PC-9 (cell line): ENCODE results near the gene CCBE1. TPM values are rescaled to one million over a fixed set of nuclear protein-coding genes. Genes with fewer than 3 reads are reported as not detected.

Source experiments
- BruUV-seq: library from RNA; stranded (reverse); fragments of 400-500 nt; replicated peaks from 2 replicates; lab custom pipeline; 2021; lab: Mats Ljungman, UMichigan
- CTCF ChIA-PET: fragments of 300-600 bp; sonication (Branson Sonifier 250); formaldehyde crosslinking; loops from one replicate; lab custom pipeline; 2022; ENCODE audit warnings: antibody characterized with exemption; lab: Charles Lee
- POLR2A ChIA-PET: fragments of 300-600 bp; sonication (Branson Sonifier 250); formaldehyde crosslinking; loops from one replicate; lab custom pipeline; 2022; ENCODE audit warnings: antibody characterized with exemption; ENCODE audit not compliant: unreplicated experiment; lab: Charles Lee
- DNase-seq, 2 experiments: peaks; one replicate each; pipeline versions ENCODE4 v3.0.0 to v3.0.0-alpha.2; 2015 to 2022; ENCODE audit warnings: mixed read lengths in 1 of 2
- H2AFZ ChIP-seq: fragments of 200-600 bp; sonication (generic); 2 replicates; pipeline ENCODE4 v1.8.1; 2017; ENCODE audit warnings: antibody characterized with exemption
- H3F3A ChIP-seq: fragments of 200-600 bp; sonication (generic); 2 replicates; pipeline ENCODE4 v1.8.1; 2017; ENCODE audit warnings: antibody characterized with exemption, mild to moderate bottlenecking, low read depth; ENCODE audit not compliant: insufficient read depth
- H3K27ac ChIP-seq: fragments of 200-600 bp; sonication (generic); 2 replicates; pipeline ENCODE4 v1.6.1; 2016; ENCODE audit warnings: mixed run types
- H3K27me3 ChIP-seq: fragments of 200-600 bp; sonication (generic); 2 replicates; pipeline ENCODE4 v1.6.1; 2016; ENCODE audit warnings: low read depth, mixed run types; ENCODE audit not compliant: insufficient read depth
- H3K36me3 ChIP-seq: fragments of 200-600 bp; sonication (generic); 2 replicates; pipeline ENCODE4 v1.6.1; 2016; ENCODE audit warnings: low read depth, mixed run types
- H3K4me1 ChIP-seq: fragments of 200-600 bp; sonication (generic); replicated peaks from 2 replicates; pipeline ENCODE4 v1.6.1; 2016; ENCODE audit warnings: mixed run types; ENCODE audit not compliant: insufficient read depth
- H3K4me2 ChIP-seq: fragments of 200-600 bp; sonication (generic); 2 replicates; pipeline ENCODE4 v1.6.1; 2017; ENCODE audit warnings: mixed run types
- H3K4me3 ChIP-seq: fragments of 200-600 bp; sonication (generic); 2 replicates; pipeline ENCODE4 v1.6.1; 2016; ENCODE audit warnings: mixed run types
- H3K79me2 ChIP-seq: fragments of 200-600 bp; sonication (generic); 2 replicates; pipeline ENCODE4 v1.6.1; 2017; ENCODE audit warnings: low read depth, mixed run types
- H3K9me2 ChIP-seq: fragments of 200-600 bp; sonication (generic); 2 replicates; pipeline ENCODE4 v1.8.1; 2017; ENCODE audit warnings: mild to moderate bottlenecking; ENCODE audit not compliant: insufficient read depth
- H3K9me3 ChIP-seq: fragments of 200-600 bp; sonication (generic); 2 replicates; pipeline ENCODE4 v1.8.1; 2016; ENCODE audit warnings: low read depth; ENCODE audit not compliant: insufficient read depth
- H4K20me1 ChIP-seq: fragments of 200-600 bp; sonication (generic); 2 replicates; pipeline ENCODE4 v1.8.1; 2017; ENCODE audit not compliant: insufficient read depth
- EZH2 ChIP-seq: fragments of 200-600 bp; sonication (generic); IDR thresholded peaks from 2 replicates; pipeline ENCODE4 v1.8.0; 2017; ENCODE audit warnings: antibody characterized with exemption, low read depth
- intact Hi-C: fragments of 100-400 bp; cut with micrococcal nuclease; formaldehyde crosslinking; loops from one replicate; pipeline ENCODE4 v1.10.0; 2022; ENCODE audit not compliant: unreplicated experiment
- total RNA-seq: library from RNA; stranded (reverse); gene quantifications from 2 replicates; pipeline ENCODE4 v1.2.3, GENCODE V29; 2021
- TF ChIP-seq, protein P1 (sequence below): fragments of 200-600 bp; sonication (generic); conservative IDR thresholded peaks from 2 replicates; pipeline ENCODE4 v1.6.1; 2017; ENCODE audit warnings: mixed run types, antibody characterized with exemption, mild to moderate bottlenecking, moderate library complexity

CCBE1 gene
- total RNA-seq, 1 experiment from 2014 or later: 5.8 TPM

DNA sequence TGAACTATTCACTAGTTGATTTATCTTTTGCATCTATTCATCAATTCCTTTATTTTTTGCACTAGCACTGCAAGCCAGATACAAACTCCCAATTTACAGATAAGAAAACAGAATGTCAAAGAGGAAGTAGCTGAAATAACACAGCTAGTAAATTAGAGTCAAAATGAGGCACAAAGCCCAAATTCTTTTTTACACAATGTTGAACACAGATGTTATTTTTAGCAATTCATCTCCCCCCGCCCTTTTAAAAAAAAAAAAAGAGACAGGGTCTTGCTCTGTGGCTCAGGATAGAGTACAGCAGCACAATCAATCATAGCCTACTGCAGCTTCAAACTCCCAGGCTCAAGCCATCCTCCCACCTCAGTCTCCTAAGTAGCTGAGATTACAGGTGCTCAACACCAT lies 127.8 kb downstream of the CCBE1 start:
- Histone ChIP-seq H4K20me1 (no peaks in the 10 kb centered on the region), H3F3A (no peaks in the 10 kb centered on the region), H3K27me3 (no peaks in the 10 kb centered on the region), H3K27ac (no peak overlapping the region), H3K9me2 (no peaks in the 10 kb centered on the region), H2AFZ (no peak overlapping the region), H3K9me3 (no peaks in the 10 kb centered on the region), H3K36me3 (no peaks in the 10 kb centered on the region), H3K4me1 (no peaks in the 10 kb centered on the region), H3K79me2 (no peaks in the 10 kb centered on the region), H3K4me2 (no peak overlapping the region), H3K4me3 (no peak overlapping the region)
- TF ChIP-seq, protein P1, sequence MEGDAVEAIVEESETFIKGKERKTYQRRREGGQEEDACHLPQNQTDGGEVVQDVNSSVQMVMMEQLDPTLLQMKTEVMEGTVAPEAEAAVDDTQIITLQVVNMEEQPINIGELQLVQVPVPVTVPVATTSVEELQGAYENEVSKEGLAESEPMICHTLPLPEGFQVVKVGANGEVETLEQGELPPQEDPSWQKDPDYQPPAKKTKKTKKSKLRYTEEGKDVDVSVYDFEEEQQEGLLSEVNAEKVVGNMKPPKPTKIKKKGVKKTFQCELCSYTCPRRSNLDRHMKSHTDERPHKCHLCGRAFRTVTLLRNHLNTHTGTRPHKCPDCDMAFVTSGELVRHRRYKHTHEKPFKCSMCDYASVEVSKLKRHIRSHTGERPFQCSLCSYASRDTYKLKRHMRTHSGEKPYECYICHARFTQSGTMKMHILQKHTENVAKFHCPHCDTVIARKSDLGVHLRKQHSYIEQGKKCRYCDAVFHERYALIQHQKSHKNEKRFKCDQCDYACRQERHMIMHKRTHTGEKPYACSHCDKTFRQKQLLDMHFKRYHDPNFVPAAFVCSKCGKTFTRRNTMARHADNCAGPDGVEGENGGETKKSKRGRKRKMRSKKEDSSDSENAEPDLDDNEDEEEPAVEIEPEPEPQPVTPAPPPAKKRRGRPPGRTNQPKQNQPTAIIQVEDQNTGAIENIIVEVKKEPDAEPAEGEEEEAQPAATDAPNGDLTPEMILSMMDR: no peak
- no peak for TF ChIP-seq EZH2
- ChIA-PET CTCF (no interaction called here), POLR2A (no interaction called here)
- BruUV-seq: no TSS peak
- intact Hi-C loops: no loop called here
- no peak for DNase-seq

DNA sequence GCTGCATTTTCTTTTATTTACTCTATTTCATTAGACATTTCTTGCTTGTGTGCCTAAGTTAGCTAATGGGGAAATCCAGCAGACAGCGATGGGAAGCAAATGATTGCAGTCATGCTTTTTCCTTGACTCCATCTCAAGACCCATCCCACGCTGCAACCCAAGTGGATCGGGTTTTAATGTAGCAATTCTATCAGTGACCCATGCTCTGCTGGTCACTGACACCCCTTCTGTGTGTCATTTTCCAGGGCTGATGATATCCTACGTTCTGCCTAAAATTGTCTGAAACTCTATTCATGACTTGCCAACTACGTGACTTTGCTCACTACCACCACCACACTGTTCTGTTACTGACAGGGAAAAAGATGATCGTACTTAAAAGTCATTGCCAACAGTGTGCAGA lies 129.8 kb downstream of the CCBE1 start:
- Histone ChIP-seq H4K20me1 (no peaks in the 10 kb centered on the region), H3F3A (no peaks in the 10 kb centered on the region), H3K9me3 (no peaks in the 10 kb centered on the region), H3K27ac (no peak overlapping the region), H2AFZ (no peak overlapping the region), H3K4me1 (no peaks in the 10 kb centered on the region), H3K79me2 (no peaks in the 10 kb centered on the region), H3K4me3 (no peak overlapping the region), H3K9me2 (no peaks in the 10 kb centered on the region), H3K27me3 (no peaks in the 10 kb centered on the region), H3K36me3 (no peaks in the 10 kb centered on the region), H3K4me2 (no peak overlapping the region)
- POLR2A ChIA-PET: no interaction called here
- intact Hi-C loops: no loop called here
- CTCF ChIA-PET: no interaction called here
- TF ChIP-seq, protein P1: no peak
- TF ChIP-seq EZH2: no peak
- no peak for DNase-seq
- no TSS peak for BruUV-seq

DNA sequence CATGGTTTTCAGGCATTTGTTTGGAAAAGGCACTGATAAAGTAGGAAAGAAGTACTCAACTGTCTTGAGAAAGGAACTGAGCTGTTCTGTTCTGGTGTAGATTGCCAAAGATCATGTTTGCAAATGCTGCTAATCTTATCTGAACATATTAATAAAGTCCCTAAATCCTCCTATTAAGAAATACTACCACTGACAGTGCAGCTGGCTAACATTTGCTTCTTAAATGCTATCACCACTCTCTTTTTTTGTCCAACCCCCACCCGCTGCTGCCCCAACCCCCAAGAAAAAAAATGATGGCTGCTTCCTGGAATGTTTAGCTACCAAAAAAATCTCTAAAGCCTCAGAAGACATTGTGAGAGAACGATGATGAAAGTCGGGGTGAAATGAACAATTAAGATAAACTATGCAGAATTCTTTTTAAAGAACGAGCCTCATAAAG lies 130.7 kb downstream of the CCBE1 start:
- ChIA-PET POLR2A (no interaction called here), CTCF (interaction anchor here (0.6 kb wide), 1 partner anchor 107 kb away, joined by 8 read pairs; no protein-coding TSS in a partner anchor)
- TF ChIP-seq EZH2: no peak
- TF ChIP-seq, protein P1: no peak
- Histone ChIP-seq H3F3A (no peaks in the 10 kb centered on the region), H3K36me3 (no peaks in the 10 kb centered on the region), H3K9me3 (no peaks in the 10 kb centered on the region), H3K79me2 (no peaks in the 10 kb centered on the region), H4K20me1 (no peaks in the 10 kb centered on the region), H2AFZ (no peak overlapping the region), H3K27me3 (no peaks in the 10 kb centered on the region), H3K27ac (no peak overlapping the region), H3K4me1 (no peaks in the 10 kb centered on the region), H3K9me2 (no peaks in the 10 kb centered on the region), H3K4me3 (no peak overlapping the region), H3K4me2 (no peak overlapping the region)
- DNase-seq: no peak
- BruUV-seq: no TSS peak
- intact Hi-C loops: no loop called here
